ENCODE measurements around the gene PTPRR. TPM values are rescaled to one million over a fixed set of nuclear protein-coding genes. Genes with fewer than 3 reads are reported as not detected.

PTPRR gene
- total RNA-seq: 0.65 TPM
- long read RNA-seq, partial matches to known transcripts: 1 of 2 reads
- long read RNA-seq, other reads (novel, unspliced or antisense): 1 of 2 reads

- intact Hi-C loops (cut with DNase I): no loop called here
Observed at GRCh38 chr12:70920251-70920851, at the start of gene PTPRR. Gene PTPRR, minus strand, starts transcription at chr12:70920738. Its CDS starts 348 bp downstream, at chr12:70920390.

GRCh38 chr12:70966996-70967790 lies 46.7 kb upstream of the PTPRR start:
- intact Hi-C loops (cut with DNase I): no loop called here
- DNase-seq (ENCODE audit: low spot score): no peak

More at GRCh38 chr12:70920251-70920851, at the start of gene PTPRR:
- no peak for DNase-seq (ENCODE audit: low spot score)

- no peak for DNase-seq (ENCODE audit: low spot score)
- intact Hi-C loops (cut with DNase I): no loop called here
Observed at GRCh38 chr12:70966046-70966445, 45.5 kb upstream of the PTPRR start.

- intact Hi-C loops (cut with DNase I): no loop called here
- no peak for DNase-seq (ENCODE audit: low spot score)
Observed at GRCh38 chr12:70964867-70965510, 44.5 kb upstream of the PTPRR start.

GRCh38 chr12:70963081-70963660 lies 42.6 kb upstream of the PTPRR start:
- intact Hi-C loops (cut with DNase I): no loop called here
- DNase-seq (ENCODE audit: low spot score): no peak

- no peak for DNase-seq (ENCODE audit: low spot score)
Observed at GRCh38 chr12:70962226-70962794, 41.8 kb upstream of the PTPRR start.

GRCh38 chr12:70960484-70960883 lies 39.9 kb upstream of the PTPRR start:
- DNase-seq (ENCODE audit: low spot score): no peak
- intact Hi-C loops (cut with DNase I): no loop called here

More at GRCh38 chr12:70962226-70962794, 41.8 kb upstream of the PTPRR start:
- intact Hi-C loops (cut with DNase I): no loop called here

GRCh38 chr12:70955415-70955814 lies 34.9 kb upstream of the PTPRR start:
- intact Hi-C loops (cut with DNase I): no loop called here

GRCh38 chr12:70950451-70950850 lies 29.9 kb upstream of the PTPRR start:
- intact Hi-C loops (cut with DNase I): no loop called here
- DNase-seq (ENCODE audit: low spot score): no peak

More at GRCh38 chr12:70955415-70955814, 34.9 kb upstream of the PTPRR start:
- DNase-seq (ENCODE audit: low spot score): no peak

- intact Hi-C loops (cut with DNase I): no loop called here
- no peak for DNase-seq (ENCODE audit: low spot score)
Observed at GRCh38 chr12:70948976-70949336, 28.4 kb upstream of the PTPRR start.

- intact Hi-C loops (cut with DNase I): no loop called here
- no peak for DNase-seq (ENCODE audit: low spot score)
Observed at GRCh38 chr12:70948236-70948975, 27.9 kb upstream of the PTPRR start.

GRCh38 chr12:70936203-70936813 lies 15.8 kb upstream of the PTPRR start:
- intact Hi-C loops (cut with DNase I): no loop called here
- no peak for DNase-seq (ENCODE audit: low spot score)

- intact Hi-C loops (cut with DNase I): no loop called here
- no peak for DNase-seq (ENCODE audit: low spot score)
Observed at GRCh38 chr12:70933133-70933532, 12.6 kb upstream of the PTPRR start.

GRCh38 chr12:70929029-70929428 lies 8.5 kb upstream of the PTPRR start:
- intact Hi-C loops (cut with DNase I): no loop called here
- no peak for DNase-seq (ENCODE audit: low spot score)

GRCh38 chr12:70928071-70928470 lies 7.5 kb upstream of the PTPRR start:
- intact Hi-C loops (cut with DNase I): no loop called here
- no peak for DNase-seq (ENCODE audit: low spot score)

- no peak for DNase-seq (ENCODE audit: low spot score)
- intact Hi-C loops (cut with DNase I): no loop called here
Observed at GRCh38 chr12:70927356-70927755, 6.8 kb upstream of the PTPRR start.

- DNase-seq (ENCODE audit: low spot score): no peak
- intact Hi-C loops (cut with DNase I): no loop called here
Observed at GRCh38 chr12:70925539-70925938, 5.0 kb upstream of the PTPRR start.

- intact Hi-C loops (cut with DNase I): no loop called here
- DNase-seq (ENCODE audit: low spot score): no peak
Observed at GRCh38 chr12:70920891-70921290, 353 bp upstream of the PTPRR start.

- intact Hi-C loops (cut with DNase I): no loop called here
- no peak for DNase-seq (ENCODE audit: low spot score)
Observed at GRCh38 chr12:70919597-70920035, 922 bp downstream of the PTPRR start.
